Measurements from ENCODE around the gene GOLGA7B. TPM values are rescaled to one million over a fixed set of nuclear protein-coding genes. Genes with fewer than 3 reads are reported as not detected.

GOLGA7B gene
- total RNA-seq, 1 donor from 2014 or later = 2.5 TPM

GRCh38 chr10:97814996-97815395, 34.6 kb upstream of the GOLGA7B start:
- Mint-ChIP-seq H3K36me3 (ENCODE audit: low read depth, unreplicated experiment) (no peaks in the 10 kb centered on the region), H3K4me1 (ENCODE audit: unreplicated experiment) (no peaks in the 10 kb centered on the region), H3K9me3 (ENCODE audit: unreplicated experiment) (no peaks in the 10 kb centered on the region), H3K27me3 (ENCODE audit: unreplicated experiment) (peaks cover 1% of the 10 kb centered on the region), H3K4me3 (ENCODE audit: unreplicated experiment) (no peak overlapping the region), H3K27ac (ENCODE audit: unreplicated experiment) (no peak overlapping the region)
- no peak for DNase-seq (ENCODE audit: low spot score)
- no peak for TF ChIP-seq CTCF (IDR thresholded peaks at IDR 0.05; ENCODE audit: unreplicated experiment)

GRCh38 chr10:97816609-97817008, 33.0 kb upstream of the GOLGA7B start:
- no peak overlapping the region for H3K4me3 Mint-ChIP-seq (ENCODE audit: unreplicated experiment)
- TF ChIP-seq CTCF (IDR thresholded peaks at IDR 0.05; ENCODE audit: unreplicated experiment) = no peak
- DNase-seq (ENCODE audit: low spot score) = no peak
- no peak overlapping the region for H3K27ac Mint-ChIP-seq (ENCODE audit: unreplicated experiment)
- H3K4me1 Mint-ChIP-seq (ENCODE audit: unreplicated experiment) = no peaks in the 10 kb centered on the region
- H3K27me3 Mint-ChIP-seq (ENCODE audit: unreplicated experiment) = peaks cover 1% of the 10 kb centered on the region
- no peaks in the 10 kb centered on the region for H3K9me3 Mint-ChIP-seq (ENCODE audit: unreplicated experiment)
- H3K36me3 Mint-ChIP-seq (ENCODE audit: low read depth, unreplicated experiment) = no peaks in the 10 kb centered on the region

GRCh38 chr10:97818572-97818971, 31.1 kb upstream of the GOLGA7B start:
- no peaks in the 10 kb centered on the region for H3K9me3 Mint-ChIP-seq (ENCODE audit: unreplicated experiment)
- no peak overlapping the region for H3K27ac Mint-ChIP-seq (ENCODE audit: unreplicated experiment)
- no peaks in the 10 kb centered on the region for H3K4me1 Mint-ChIP-seq (ENCODE audit: unreplicated experiment)
- no peak for DNase-seq (ENCODE audit: low spot score)
- H3K27me3 Mint-ChIP-seq (ENCODE audit: unreplicated experiment) = peaks cover 1% of the 10 kb centered on the region
- H3K36me3 Mint-ChIP-seq (ENCODE audit: low read depth, unreplicated experiment) = no peaks in the 10 kb centered on the region
- H3K4me3 Mint-ChIP-seq (ENCODE audit: unreplicated experiment) = no peak overlapping the region
- TF ChIP-seq CTCF (IDR thresholded peaks at IDR 0.05; ENCODE audit: unreplicated experiment) = no peak

- no peaks in the 10 kb centered on the region for H3K9me3 Mint-ChIP-seq (ENCODE audit: unreplicated experiment)
- no peaks in the 10 kb centered on the region for H3K36me3 Mint-ChIP-seq (ENCODE audit: low read depth, unreplicated experiment)
- no peak overlapping the region for H3K4me3 Mint-ChIP-seq (ENCODE audit: unreplicated experiment)
- no peaks in the 10 kb centered on the region for H3K4me1 Mint-ChIP-seq (ENCODE audit: unreplicated experiment)
- no peak for TF ChIP-seq CTCF (IDR thresholded peaks at IDR 0.05; ENCODE audit: unreplicated experiment)
- peaks cover 1% of the 10 kb centered on the region for H3K27me3 Mint-ChIP-seq (ENCODE audit: unreplicated experiment)
- no peak for DNase-seq (ENCODE audit: low spot score)
- no peak overlapping the region for H3K27ac Mint-ChIP-seq (ENCODE audit: unreplicated experiment)
These were observed 29.4 kb upstream of the GOLGA7B start for GRCh38 chr10:97820096-97820704.

- H3K4me1 Mint-ChIP-seq (ENCODE audit: unreplicated experiment) = peaks cover 3% of the 10 kb centered on the region
- no peak for DNase-seq (ENCODE audit: low spot score)
- peaks cover 6% of the 10 kb centered on the region for H3K27me3 Mint-ChIP-seq (ENCODE audit: unreplicated experiment)
- no peak overlapping the region for H3K4me3 Mint-ChIP-seq (ENCODE audit: unreplicated experiment)
- H3K27ac Mint-ChIP-seq (ENCODE audit: unreplicated experiment) = no peak overlapping the region
- TF ChIP-seq CTCF (IDR thresholded peaks at IDR 0.05; ENCODE audit: unreplicated experiment) = no peak
- H3K9me3 Mint-ChIP-seq (ENCODE audit: unreplicated experiment) = no peaks in the 10 kb centered on the region
- H3K36me3 Mint-ChIP-seq (ENCODE audit: low read depth, unreplicated experiment) = no peaks in the 10 kb centered on the region
These were observed 28.2 kb upstream of the GOLGA7B start for GRCh38 chr10:97821308-97822038.

Data from endothelial cell (in vitro differentiated cells).